AG09309 (cell line): ENCODE results near the gene KRTAP2-3.
A peak's percentile ranks its signal among the peaks of the same experiment; 100 is the strongest.
"Not testable (repeated sequence)": the region's sequence is repeated elsewhere in the genome, so short reads cannot be mapped to it uniquely, and the experiment has no call there.

Experiments
- DNase-seq: peaks from one replicate; pipeline ENCODE4 v3.0.0-alpha.2; 2010; ENCODE audit warnings: low read depth
- H3K4me3 ChIP-seq: 2 replicates; pipeline ENCODE4 v1.5.1; 2011; ENCODE audit warnings: mild to moderate bottlenecking, low read depth, low read length, moderate library complexity; ENCODE audit not compliant: control insufficient read depth
- TF ChIP-seq, protein P1 (sequence below): IDR thresholded peaks from 2 replicates; pipeline ENCODE4 v1.5.1; 2011; ENCODE audit warnings: mild to moderate bottlenecking, low read depth, low read length, inconsistent platforms; ENCODE audit not compliant: insufficient read depth, control insufficient read depth; ENCODE audit errors: missing control alignments

KRTAP2-3 gene

GRCh38 chr17:41073676-41074075 lies 13.8 kb upstream of the KRTAP2-3 start:
- TF ChIP-seq, protein P1, sequence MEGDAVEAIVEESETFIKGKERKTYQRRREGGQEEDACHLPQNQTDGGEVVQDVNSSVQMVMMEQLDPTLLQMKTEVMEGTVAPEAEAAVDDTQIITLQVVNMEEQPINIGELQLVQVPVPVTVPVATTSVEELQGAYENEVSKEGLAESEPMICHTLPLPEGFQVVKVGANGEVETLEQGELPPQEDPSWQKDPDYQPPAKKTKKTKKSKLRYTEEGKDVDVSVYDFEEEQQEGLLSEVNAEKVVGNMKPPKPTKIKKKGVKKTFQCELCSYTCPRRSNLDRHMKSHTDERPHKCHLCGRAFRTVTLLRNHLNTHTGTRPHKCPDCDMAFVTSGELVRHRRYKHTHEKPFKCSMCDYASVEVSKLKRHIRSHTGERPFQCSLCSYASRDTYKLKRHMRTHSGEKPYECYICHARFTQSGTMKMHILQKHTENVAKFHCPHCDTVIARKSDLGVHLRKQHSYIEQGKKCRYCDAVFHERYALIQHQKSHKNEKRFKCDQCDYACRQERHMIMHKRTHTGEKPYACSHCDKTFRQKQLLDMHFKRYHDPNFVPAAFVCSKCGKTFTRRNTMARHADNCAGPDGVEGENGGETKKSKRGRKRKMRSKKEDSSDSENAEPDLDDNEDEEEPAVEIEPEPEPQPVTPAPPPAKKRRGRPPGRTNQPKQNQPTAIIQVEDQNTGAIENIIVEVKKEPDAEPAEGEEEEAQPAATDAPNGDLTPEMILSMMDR, result no peak
- DNase-seq, result no peak
- no peak overlapping the region for H3K4me3 ChIP-seq

DNA sequence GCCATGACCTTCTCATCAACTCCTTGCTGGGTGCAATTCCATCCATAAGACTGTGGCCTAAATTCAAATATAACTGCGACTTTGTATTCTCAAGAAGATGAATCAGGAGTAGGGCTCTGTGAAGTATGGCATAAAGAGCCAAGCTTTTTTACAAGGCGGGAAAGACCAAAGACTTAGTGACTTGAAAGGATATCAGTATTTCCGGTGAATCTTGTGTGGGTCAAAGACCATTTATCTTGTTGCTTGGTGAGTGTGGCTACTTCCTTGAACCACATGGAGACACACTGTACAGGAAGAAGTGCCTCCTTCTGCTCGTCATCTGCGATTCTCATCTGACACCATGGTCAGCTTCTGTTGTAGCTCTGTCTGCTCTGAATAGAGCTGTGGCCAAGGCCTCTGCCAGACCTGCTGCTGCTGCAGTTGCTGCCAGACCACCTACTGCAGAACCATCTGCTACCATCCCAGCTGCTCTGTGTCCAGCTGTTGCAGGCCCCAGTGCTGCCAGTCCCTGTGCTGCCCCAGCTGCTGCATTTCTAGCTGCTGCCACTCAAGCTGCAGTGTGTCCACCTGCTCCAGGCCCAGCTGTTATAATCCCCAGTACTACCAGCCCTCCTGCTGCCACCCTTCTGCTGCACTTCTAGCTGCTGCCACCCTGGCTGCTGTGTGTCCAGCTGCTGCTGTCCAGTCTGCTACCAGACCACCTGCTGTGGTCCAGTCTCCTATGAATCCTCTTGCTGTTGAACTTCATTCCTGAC lies 11.9 kb upstream of the KRTAP2-3 start:
- TF ChIP-seq, protein P1, result no peak
- DNase-seq, result no peak

GRCh38 chr17:41069031-41069430 lies 9.1 kb upstream of the KRTAP2-3 start:
- TF ChIP-seq, protein P1, result no peak
- H3K4me3 ChIP-seq, result no peak overlapping the region
- DNase-seq, result no peak

More for the DNA sequence above, 11.9 kb upstream of the KRTAP2-3 start:
- H3K4me3 ChIP-seq, result no peak overlapping the region

GRCh38 chr17:41067281-41067680 lies 7.4 kb upstream of the KRTAP2-3 start:
- H3K4me3 ChIP-seq, result no peak overlapping the region
- DNase-seq, result peak; percentile 61
- TF ChIP-seq, protein P1, result no peak

GRCh38 chr17:41065829-41066624 lies 6.1 kb upstream of the KRTAP2-3 start, which contains the start of gene KRTAP2-4:
TSS of gene KRTAP2-4 (minus strand) at chr17:41065879. CDS start at chr17:41065845, 34 bp downstream.
- peak; percentile 94 for DNase-seq
- H3K4me3 ChIP-seq, result no peak within 1 kb of the TSS
- TF ChIP-seq, protein P1, result no peak

DNA sequence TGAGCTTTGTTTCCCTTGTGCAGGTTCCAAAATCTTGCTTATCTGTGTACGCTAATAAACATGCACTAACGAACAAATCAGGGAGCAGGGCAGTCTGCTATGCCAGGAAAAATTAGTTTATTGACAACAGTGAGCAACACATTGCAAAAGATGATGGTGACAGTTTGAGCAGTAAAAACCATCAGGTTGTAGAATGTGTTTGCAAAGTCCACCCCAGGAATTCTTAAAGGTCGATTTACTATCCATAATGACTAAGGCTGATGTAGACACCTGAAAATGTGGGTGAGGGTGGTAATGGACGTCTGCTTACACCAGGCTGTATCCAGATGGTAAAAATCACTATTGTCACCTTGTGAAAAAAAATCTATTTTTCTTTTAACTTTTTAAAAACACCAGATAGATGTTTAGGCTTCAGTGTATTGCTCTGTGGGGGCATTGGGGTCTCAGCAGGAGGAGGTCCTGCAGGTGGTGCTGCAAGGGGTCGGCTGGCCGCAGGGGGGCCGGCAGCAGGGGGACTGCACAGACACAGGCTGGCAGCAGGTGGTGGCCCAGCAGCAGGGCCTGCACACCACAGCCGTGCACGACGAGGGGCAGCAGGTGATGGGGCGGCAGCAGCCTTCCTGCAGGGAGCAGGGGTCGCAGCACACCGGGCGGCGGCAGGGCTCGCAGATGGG lies 5.2 kb upstream of the KRTAP2-3 start:
- DNase-seq, H3K4me3 ChIP-seq: not testable (repeated sequence)
